Nucleus accumbens (tissue), 56 donors: ENCODE results near the gene NTRK1.
A peak's percentile ranks its signal among the peaks of the same experiment; 100 is the strongest.

ENCODE experiments used
- DNase-seq, 56 donors: peaks; one replicate each; lab custom pipeline; 2025; lab: John Stamatoyannopoulos, UW

Gene NTRK1

GRCh38 chr1:156877433-156878170 lies 16.9 kb downstream of the NTRK1 start:
- no peak for DNase-seq

- no peak for DNase-seq
Observed at GRCh38 chr1:156879876-156880275, 19.2 kb downstream of the NTRK1 start.

GRCh38 chr1:156880473-156880872 lies 19.8 kb downstream of the NTRK1 start:
- DNase-seq: no peak

- no peak for DNase-seq
Observed at GRCh38 chr1:156881101-156881500, 20.4 kb downstream of the NTRK1 start.

- DNase-seq: no peak
Observed at GRCh38 chr1:156881663-156882062, 21.0 kb downstream of the NTRK1 start.

GRCh38 chr1:156882543-156882942 lies 21.9 kb downstream of the NTRK1 start:
- DNase-seq: no peak

- no peak for DNase-seq
Observed at GRCh38 chr1:156883919-156884318, 23.3 kb downstream of the NTRK1 start.

GRCh38 chr1:156884560-156885184 lies 24.0 kb downstream of the NTRK1 start:
- DNase-seq: no peak

- no peak for DNase-seq
Observed at GRCh38 chr1:156885314-156885713, 24.6 kb downstream of the NTRK1 start.

GRCh38 chr1:156885880-156886355 lies 25.3 kb downstream of the NTRK1 start:
- DNase-seq: no peak

GRCh38 chr1:156886583-156887281 lies 26.1 kb downstream of the NTRK1 start:
- no peak for DNase-seq

GRCh38 chr1:156887317-156887716 lies 26.7 kb downstream of the NTRK1 start:
- DNase-seq: no peak

GRCh38 chr1:156887734-156888133 lies 27.1 kb downstream of the NTRK1 start:
- DNase-seq: no peak

- peak in 52 of 56 donors; percentile 10 to 83 (median 57) for DNase-seq
Observed at GRCh38 chr1:156889802-156890580, 29.3 kb downstream of the NTRK1 start.

- DNase-seq: peak in 51 of 56 donors; percentile 4 to 88 (median 46)
Observed at GRCh38 chr1:156892190-156893047, 31.8 kb downstream of the NTRK1 start.

GRCh38 chr1:156893048-156893953 lies 32.6 kb downstream of the NTRK1 start, which contains the start of gene PEAR1:
PEAR1 (plus strand) TSS chr1:156893718; CDS start chr1:156903927, 10,209 bp downstream.
- no peak for DNase-seq

GRCh38 chr1:156894001-156894400 lies 33.3 kb downstream of the NTRK1 start:
- DNase-seq: no peak

- no peak for DNase-seq
Observed at GRCh38 chr1:156894711-156895454, 34.2 kb downstream of the NTRK1 start.
